Panc1 (cell line): ENCODE data around the gene C1QL3. TPM values are rescaled to one million over a fixed set of nuclear protein-coding genes. Genes with fewer than 3 reads are reported as not detected.
A peak's percentile ranks its signal among the peaks of the same experiment; 100 is the strongest.

Experiments used
- ATAC-seq: fragments of 200-7000 bp; cut with Tn5 transposase; 2 replicates; pipeline ENCODE4 v1.9.1; 2020; ENCODE audit warnings: mild to moderate bottlenecking, moderate library complexity
- BruUV-seq: library from RNA; stranded (reverse); fragments of 400-500 nt; replicated peaks from 2 replicates; lab custom pipeline; 2021; lab: Mats Ljungman, UMichigan
- CTCF ChIA-PET: fragments of 300-600 bp; sonication (Branson Sonifier 250); formaldehyde crosslinking; loops from one replicate; lab custom pipeline; 2022; ENCODE audit warnings: antibody characterized with exemption; lab: Charles Lee
- POLR2A ChIA-PET: fragments of 300-600 bp; sonication (Branson Sonifier 250); formaldehyde crosslinking; loops from one replicate; lab custom pipeline; 2022; ENCODE audit warnings: antibody characterized with exemption; lab: Charles Lee
- DNase-seq: peaks from one replicate; pipeline ENCODE4 v3.0.0-alpha.2; 2010; ENCODE audit warnings: low read depth, low spot score
- H3K27ac ChIP-seq: 2 replicates; pipeline ENCODE4 v1.5.1; 2011; ENCODE audit warnings: mild to moderate bottlenecking, low read length, inconsistent platforms
- H3K27me3 ChIP-seq: fragments of 200-500 bp; sonication (Bioruptor generic); 2 replicates; pipeline ENCODE4 v1.6.0; 2014; ENCODE audit warnings: low read length, inconsistent platforms; ENCODE audit not compliant: control insufficient read depth, insufficient read depth
- H3K36me3 ChIP-seq: fragments of 200-500 bp; sonication (Bioruptor generic); 2 replicates; pipeline ENCODE4 v1.5.1; 2014; ENCODE audit warnings: inconsistent platforms, mild to moderate bottlenecking, low read length, moderate library complexity; ENCODE audit not compliant: control insufficient read depth, insufficient read depth
- H3K4me1 ChIP-seq: 2 replicates; pipeline ENCODE4 v1.5.1; 2011; ENCODE audit warnings: inconsistent platforms, mild to moderate bottlenecking, low read length, moderate library complexity; ENCODE audit not compliant: control insufficient read depth, insufficient read depth
- H3K4me3 ChIP-seq, 2 experiments: 2 replicates each; pipeline ENCODE4 v1.5.1; 2011 to 2012; ENCODE audit warnings: low read depth in 2 of 2, low read length in 2 of 2, mild to moderate bottlenecking in 2 of 2, inconsistent platforms in 1 of 2, moderate library complexity in 1 of 2
- H3K9me3 ChIP-seq: fragments of 200-500 bp; sonication (Bioruptor generic); 2 replicates; pipeline ENCODE4 v1.5.1; 2014; ENCODE audit warnings: low read depth, mild to moderate bottlenecking, inconsistent platforms, low read length, moderate library complexity; ENCODE audit not compliant: control insufficient read depth, insufficient read depth
- CTCF ChIP-seq: fragments of 450-650 bp; IDR thresholded peaks from 2 replicates; pipeline ENCODE4 v1.5.1; 2017; ENCODE audit warnings: mild to moderate bottlenecking
- POLR2AphosphoS5 ChIP-seq: IDR thresholded peaks from 2 replicates; pipeline ENCODE4 v1.6.1; 2012; ENCODE audit warnings: mild to moderate bottlenecking, low read depth, low read length, moderate library complexity
- REST ChIP-seq, 2 experiments: IDR thresholded peaks; 2 replicates each; pipeline ENCODE4 v1.6.1; 2011 to 2012; ENCODE audit warnings: low read depth in 2 of 2, control low read depth in 1 of 2, low read length in 1 of 2, mild to moderate bottlenecking in 1 of 2, moderate library complexity in 1 of 2; ENCODE audit not compliant: insufficient read depth in 1 of 2
- SIN3A ChIP-seq: IDR thresholded peaks from 2 replicates; pipeline ENCODE4 v1.6.1; 2012; ENCODE audit warnings: low read depth, mild to moderate bottlenecking, low read length, moderate library complexity, borderline replicate concordance; ENCODE audit not compliant: insufficient read depth
- TCF7L2 ChIP-seq: IDR thresholded peaks from 2 replicates; pipeline ENCODE4 v1.6.1; 2011; ENCODE audit warnings: mild to moderate bottlenecking, low read depth, low read length, inconsistent platforms
- in situ Hi-C: cut with HindIII; loops from 2 replicates; pipeline ENCODE4 v1.10.0; 2016; ENCODE audit warnings: low sequenced_read_pairs, low pct_unique_long_range_greater_than_20kb
- intact Hi-C: fragments of 100-400 bp; cut with micrococcal nuclease; formaldehyde crosslinking; loops from one replicate; pipeline ENCODE4 v1.10.0; 2022; ENCODE audit not compliant: unreplicated experiment
- total RNA-seq: library from RNA; stranded (reverse); gene quantifications from one replicate; pipeline ENCODE4 v1.2.1, GENCODE V29; 2021; ENCODE audit not compliant: unreplicated experiment

Gene C1QL3
- total RNA-seq, 1 experiment from 2014 or later = not detected

GRCh38 chr10:16518822-16519221 is 2.9 kb downstream of the C1QL3 start:
- Histone ChIP-seq H3K9me3 (no peaks in the 10 kb centered on the region), H3K4me1 (no peaks in the 10 kb centered on the region), H3K4me3 (no peak overlapping the region), H3K27me3 (peaks cover 3% of the 10 kb centered on the region; the same call in 1 of the 2 replicates), H3K36me3 (no peaks in the 10 kb centered on the region), H3K27ac (no peak overlapping the region)
- BruUV-seq = no TSS peak
- intact Hi-C loops = no loop called here
- ChIA-PET CTCF (no interaction called here), POLR2A (no interaction called here)
- ATAC-seq = no peak
- TF ChIP-seq SIN3A (no peak), TCF7L2 (no peak), CTCF (peak; percentile 15; the same call in 1 of the 2 replicates)
- DNase-seq = no peak
- in situ Hi-C loops = no loop called here

GRCh38 chr10:16510843-16511242 is 10.8 kb downstream of the C1QL3 start:
- in situ Hi-C loops (no loop called here), intact Hi-C loops (no loop called here)
- TF ChIP-seq SIN3A = no peak
- no peak for TF ChIP-seq REST (IDR thresholded peaks at IDR 0.05; ENCODE audit: insufficient read depth in 1 of 2, low read depth in 2 of 2, low read length in 1 of 2)
- TF ChIP-seq CTCF = no peak
- TF ChIP-seq TCF7L2 = no peak
- TF ChIP-seq POLR2AphosphoS5 = no peak

More at GRCh38 chr10:16510843-16511242, 10.8 kb downstream of the C1QL3 start:
- Histone ChIP-seq H3K4me1 (no peaks in the 10 kb centered on the region), H3K27ac (no peak overlapping the region), H3K9me3 (no peaks in the 10 kb centered on the region), H3K4me3 (no peak overlapping the region), H3K36me3 (no peaks in the 10 kb centered on the region), H3K27me3 (no peaks in the 10 kb centered on the region)
- BruUV-seq = no TSS peak
- no peak for ATAC-seq
- POLR2A ChIA-PET = no interaction called here
- CTCF ChIA-PET = no interaction called here
- no peak for DNase-seq
